ENCODE data around the gene TMCO5A. TPM values are rescaled to one million over a fixed set of nuclear protein-coding genes. Genes with fewer than 3 reads are reported as not detected.

The TMCO5A gene
- total and polyA plus RNA-seq, 2 donors (not counting 1 experiment from before 2014, with no cell fraction given): not detected

- no CpG with 5 or more reads among the region's 1 CpG for WGBS (ENCODE audit: insufficient coverage)
- Mint-ChIP-seq H3K4me3 (no peak overlapping the region), H3K9me3 (ENCODE audit: insufficient read depth) (no peaks in the 10 kb centered on the region), H3K27me3 (peaks cover 12% of the 10 kb centered on the region), H3K4me1 (no peaks in the 10 kb centered on the region), H3K27ac (no peak overlapping the region)
- no peaks in the 10 kb centered on the region for H3K36me3 ChIP-seq (replicated peaks in 1 of 2; ENCODE audit: control extremely low read depth in 1 of 2, control insufficient read depth in 1 of 2, extremely low read depth in 1 of 2, insufficient read depth in 2 of 2, low read length in 1 of 2)
- H2AFZ ChIP-seq (ENCODE audit: insufficient read depth, low read depth, low read length, poor library complexity, severe bottlenecking): no peak overlapping the region
- peaks cover 0 to 2% (median 0%) of the 10 kb centered on the region in 3 donors for H3K9me3 ChIP-seq (ENCODE audit: control extremely low read depth in 1 of 3, control insufficient read depth in 2 of 3, insufficient read depth in 1 of 3, low read length in 2 of 3)
- peaks cover 0 to 6% (median 0%) of the 10 kb centered on the region in 4 experiments for H3K27me3 ChIP-seq (replicated peaks in 1 of 4; ENCODE audit: control extremely low read depth in 1 of 4, control insufficient read depth in 3 of 4, insufficient read depth in 4 of 4, low read length in 3 of 4)
- no peaks in the 10 kb centered on the region for H3K4me1 ChIP-seq (ENCODE audit: control insufficient read depth in 2 of 2, insufficient read depth in 2 of 2, low read length in 2 of 2)
- no peak overlapping the region for H3K27ac ChIP-seq (ENCODE audit: low read length in 2 of 2)
- no peak overlapping the region for H3K9ac ChIP-seq (ENCODE audit: low read length)
- no peaks in the 10 kb centered on the region for H3K79me2 ChIP-seq (ENCODE audit: control insufficient read depth, insufficient read depth, low read length)
- ChIA-PET POLR2A (no interaction called here), CTCF (no interaction called here)
- H3K4me3 ChIP-seq (ENCODE audit: control extremely low read depth in 1 of 5, extremely low read depth in 1 of 5, insufficient read depth in 1 of 5, low read depth in 2 of 5, low read length in 4 of 5): no peak overlapping the region
- intact Hi-C loops (cut with micrococcal nuclease): no loop called here
- no peak for ATAC-seq (ENCODE audit: low read depth)
- H3K4me2 ChIP-seq (replicated peaks; ENCODE audit: low read depth, low read length, poor library complexity, severe bottlenecking): no peak overlapping the region
- no peaks in the 10 kb centered on the region for H4K20me1 ChIP-seq (ENCODE audit: control insufficient read depth, insufficient read depth, low read length, poor library complexity, severe bottlenecking)
- no peak for DNase-seq
- no peak for TF ChIP-seq CTCF (IDR thresholded peaks at IDR 0.05)
- TF ChIP-seq EZH2 (IDR thresholded peaks at IDR 0.05; ENCODE audit: borderline replicate concordance, insufficient read depth, low read depth, low read length, poor library complexity, severe bottlenecking): no peak
These were observed 33.3 kb downstream of the TMCO5A start for GRCh38 chr15:37967788-37968187.

DNA sequence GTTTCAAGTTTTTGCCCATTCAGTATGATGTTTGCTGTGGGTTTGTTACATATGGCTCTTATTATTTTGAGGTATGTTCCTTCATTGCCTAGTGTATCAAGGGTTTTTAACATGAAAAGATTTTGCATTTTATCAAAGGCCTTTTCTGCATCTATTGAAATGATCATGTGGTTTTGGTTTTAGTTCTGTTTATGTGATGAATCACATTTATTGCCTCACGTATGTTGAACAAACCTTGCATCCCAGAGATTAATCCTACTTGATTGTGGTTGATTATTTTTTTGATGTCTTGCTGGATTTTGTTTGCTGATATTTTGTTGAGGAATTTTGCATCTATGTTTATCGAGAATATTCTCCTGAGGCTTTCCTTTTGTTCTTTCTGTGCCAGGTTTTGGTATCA is 39.4 kb downstream of the TMCO5A start:
- no peak for TF ChIP-seq CTCF (IDR thresholded peaks at IDR 0.05)
- no peak for TF ChIP-seq EZH2 (IDR thresholded peaks at IDR 0.05; ENCODE audit: borderline replicate concordance, insufficient read depth, low read depth, low read length, poor library complexity, severe bottlenecking)
- POLR2A ChIA-PET: no interaction called here
- intact Hi-C loops (cut with micrococcal nuclease): no loop called here
- Mint-ChIP-seq H3K9me3 (ENCODE audit: insufficient read depth) (no peaks in the 10 kb centered on the region), H3K4me1 (no peaks in the 10 kb centered on the region), H3K27ac (no peak overlapping the region), H3K4me3 (no peak overlapping the region), H3K27me3 (peaks cover 11% of the 10 kb centered on the region)
- Histone ChIP-seq H3K4me3 (ENCODE audit: control extremely low read depth in 1 of 5, extremely low read depth in 1 of 5, insufficient read depth in 1 of 5, low read depth in 2 of 5, low read length in 4 of 5) (no peak overlapping the region), H4K20me1 (ENCODE audit: control insufficient read depth, insufficient read depth, low read length, poor library complexity, severe bottlenecking) (no peaks in the 10 kb centered on the region), H3K27ac (ENCODE audit: low read length in 2 of 2) (no peak overlapping the region), H3K36me3 (replicated peaks in 1 of 2; ENCODE audit: control extremely low read depth in 1 of 2, control insufficient read depth in 1 of 2, extremely low read depth in 1 of 2, insufficient read depth in 2 of 2, low read length in 1 of 2) (no peaks in the 10 kb centered on the region), H3K9ac (ENCODE audit: low read length) (no peak overlapping the region), H3K9me3 (ENCODE audit: control extremely low read depth in 1 of 3, control insufficient read depth in 2 of 3, insufficient read depth in 1 of 3, low read length in 2 of 3) (peaks cover 0 to 2% (median 0%) of the 10 kb centered on the region in 3 donors), H2AFZ (ENCODE audit: insufficient read depth, low read depth, low read length, poor library complexity, severe bottlenecking) (no peak overlapping the region), H3K27me3 (replicated peaks in 1 of 4; ENCODE audit: control extremely low read depth in 1 of 4, control insufficient read depth in 3 of 4, insufficient read depth in 4 of 4, low read length in 3 of 4) (peaks cover 0 to 6% (median 1%) of the 10 kb centered on the region in 4 experiments), H3K79me2 (ENCODE audit: control insufficient read depth, insufficient read depth, low read length) (no peaks in the 10 kb centered on the region), H3K4me1 (ENCODE audit: control insufficient read depth in 2 of 2, insufficient read depth in 2 of 2, low read length in 2 of 2) (no peaks in the 10 kb centered on the region), H3K4me2 (replicated peaks; ENCODE audit: low read depth, low read length, poor library complexity, severe bottlenecking) (no peak overlapping the region)
- ATAC-seq (ENCODE audit: low read depth) (no peak), DNase-seq (no peak)
- CTCF ChIA-PET: no interaction called here
- 80% methylated on average over 1 of the region's 2 CpGs for WGBS (ENCODE audit: insufficient coverage)

Measured in B cell (primary cell).